HG02970 (cell line): Measurements from ENCODE around the gene NUB1.

Source experiments
- ATAC-seq: cut with Tn5 transposase; IDR thresholded peaks from one replicate; pipeline ENCODE4 v1.9.1; 2021; ENCODE audit warnings: mild to moderate bottlenecking, moderate library complexity, moderate number of reproducible peaks; ENCODE audit not compliant: unreplicated experiment, low FRiP score

Gene NUB1

GRCh38 chr7:151342102-151342646 lies 562 bp downstream of the NUB1 start:
- ATAC-seq = peak; percentile 45

GRCh38 chr7:151342811-151343210 lies 1.2 kb downstream of the NUB1 start:
- ATAC-seq = no peak

- no peak for ATAC-seq
Observed at GRCh38 chr7:151343516-151343915, 1.9 kb downstream of the NUB1 start.

- no peak for ATAC-seq
Observed at GRCh38 chr7:151345576-151346469, 4.2 kb downstream of the NUB1 start.

- ATAC-seq = no peak
Observed at GRCh38 chr7:151346470-151346769, 4.8 kb downstream of the NUB1 start.

GRCh38 chr7:151347200-151347599 lies 5.6 kb downstream of the NUB1 start:
- ATAC-seq = no peak

- no peak for ATAC-seq
Observed at GRCh38 chr7:151348970-151349369, 7.4 kb downstream of the NUB1 start.

- ATAC-seq = peak; percentile 44
Observed at GRCh38 chr7:151349507-151349853, 7.9 kb downstream of the NUB1 start.

- no peak for ATAC-seq
Observed at GRCh38 chr7:151351027-151351426, 9.4 kb downstream of the NUB1 start.

- ATAC-seq = no peak
Observed at GRCh38 chr7:151351967-151352366, 10.4 kb downstream of the NUB1 start.

GRCh38 chr7:151352512-151352911 lies 10.9 kb downstream of the NUB1 start:
- no peak for ATAC-seq

GRCh38 chr7:151361193-151361959 lies 19.8 kb downstream of the NUB1 start:
- no peak for ATAC-seq

- no peak for ATAC-seq
Observed at GRCh38 chr7:151363182-151363581, 21.6 kb downstream of the NUB1 start.

- ATAC-seq = no peak
Observed at GRCh38 chr7:151366166-151366879, 24.7 kb downstream of the NUB1 start.

GRCh38 chr7:151366880-151367222 lies 25.2 kb downstream of the NUB1 start:
- no peak for ATAC-seq

GRCh38 chr7:151367284-151367683 lies 25.7 kb downstream of the NUB1 start:
- no peak for ATAC-seq

- peak; percentile 78 for ATAC-seq
Observed at GRCh38 chr7:151368136-151368571, 26.5 kb downstream of the NUB1 start.

GRCh38 chr7:151371266-151371665 lies 29.7 kb downstream of the NUB1 start:
- ATAC-seq = no peak

GRCh38 chr7:151372612-151373265 lies 31.1 kb downstream of the NUB1 start:
- no peak for ATAC-seq

- no peak for ATAC-seq
Observed at GRCh38 chr7:151373599-151373998, 32.0 kb downstream of the NUB1 start.
